ENCODE measurements around the gene CTF1.
"Not testable (repeated sequence)": the region's sequence is repeated elsewhere in the genome, so short reads cannot be mapped to it uniquely, and the experiment has no call there.

The CTF1 gene

DNA sequence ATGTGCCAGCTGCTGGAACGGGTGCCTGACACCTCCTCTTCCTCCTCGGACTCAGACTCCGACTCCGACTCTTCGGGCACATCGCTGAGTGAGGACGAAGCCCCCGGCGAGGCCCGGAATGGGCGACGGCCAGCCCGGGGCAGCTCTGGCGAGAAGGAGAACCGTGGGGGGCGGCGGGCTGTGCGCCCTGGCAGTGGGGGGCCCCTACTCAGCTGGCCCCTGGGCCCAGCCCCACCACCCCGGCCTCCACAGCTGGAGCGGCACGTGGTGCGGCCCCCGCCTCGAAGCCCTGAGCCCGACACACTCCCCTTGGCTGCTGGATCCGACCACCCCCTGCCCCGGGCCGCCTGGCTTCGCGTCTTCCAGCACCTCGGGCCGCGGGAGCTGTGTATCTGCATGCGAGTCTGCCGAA lies 33.8 kb downstream of the CTF1 start:
- DNase-seq (ENCODE audit: low read depth in 3 of 3): no peak

DNA sequence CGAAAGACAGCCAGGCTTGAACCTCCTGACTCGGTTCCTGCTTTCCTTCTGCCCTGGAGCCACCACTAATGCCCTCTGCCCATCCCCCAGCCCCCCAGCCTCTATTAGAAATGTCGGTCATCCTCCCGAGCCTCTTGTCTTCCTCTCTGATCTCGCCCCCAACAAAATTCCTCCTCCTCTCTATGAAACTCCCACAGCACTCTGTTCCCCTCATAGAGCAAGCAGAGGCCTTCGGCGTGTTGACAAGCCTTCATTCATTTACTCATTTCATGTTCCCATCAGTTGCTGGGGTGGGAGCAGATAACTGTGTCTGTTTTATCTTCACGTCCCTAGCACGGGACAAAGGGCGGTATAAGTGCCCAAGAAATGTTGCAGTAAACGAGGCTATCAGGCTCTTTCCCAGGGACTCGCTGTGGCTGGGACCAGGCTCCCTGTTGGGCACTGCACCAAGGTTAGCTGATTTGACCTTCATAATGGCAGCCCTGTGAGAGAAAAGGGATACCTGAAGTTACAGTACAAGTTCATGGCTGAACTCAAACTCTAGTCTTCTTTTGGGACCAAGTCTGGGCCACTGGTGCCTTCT lies 34.7 kb downstream of the CTF1 start:
- no peak for DNase-seq (ENCODE audit: low read depth in 3 of 3)

DNA sequence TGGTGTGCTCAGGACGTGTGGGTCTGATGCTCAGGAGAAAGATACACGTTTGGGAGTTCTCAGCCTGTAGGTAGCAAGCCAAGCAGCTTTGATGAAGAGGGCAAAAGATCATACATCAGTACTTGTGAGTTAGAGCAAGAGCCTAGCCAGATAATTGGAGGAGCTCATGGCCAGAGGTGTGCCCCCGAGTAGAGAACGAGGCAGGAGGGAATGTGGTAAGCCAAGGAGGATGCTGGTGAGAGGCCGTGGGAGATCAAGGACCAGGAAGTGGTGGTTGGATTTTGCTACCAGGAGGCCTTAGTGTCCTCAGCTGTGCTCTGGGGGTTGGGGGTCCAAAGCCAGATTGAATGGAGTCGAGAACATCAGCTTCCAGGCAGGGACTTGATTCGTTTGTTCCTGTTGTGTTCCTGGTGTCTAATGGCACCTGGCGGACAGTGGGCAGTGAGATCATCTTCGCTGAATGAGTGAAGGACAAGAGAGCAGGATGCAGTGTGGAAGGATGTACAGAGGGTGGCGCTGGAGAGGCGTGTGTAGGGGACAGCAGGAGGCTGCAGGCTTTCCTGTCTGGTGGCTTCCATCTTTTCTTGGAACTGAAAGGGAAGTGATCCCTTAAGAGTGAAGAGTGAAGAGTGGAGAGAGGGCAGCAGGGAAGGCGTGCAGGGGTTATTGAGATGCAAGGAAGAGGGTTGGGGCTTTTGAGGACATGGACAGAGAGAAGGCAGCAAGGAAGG lies 38.6 kb downstream of the CTF1 start:
- DNase-seq (ENCODE audit: low read depth in 3 of 3): no peak

DNA sequence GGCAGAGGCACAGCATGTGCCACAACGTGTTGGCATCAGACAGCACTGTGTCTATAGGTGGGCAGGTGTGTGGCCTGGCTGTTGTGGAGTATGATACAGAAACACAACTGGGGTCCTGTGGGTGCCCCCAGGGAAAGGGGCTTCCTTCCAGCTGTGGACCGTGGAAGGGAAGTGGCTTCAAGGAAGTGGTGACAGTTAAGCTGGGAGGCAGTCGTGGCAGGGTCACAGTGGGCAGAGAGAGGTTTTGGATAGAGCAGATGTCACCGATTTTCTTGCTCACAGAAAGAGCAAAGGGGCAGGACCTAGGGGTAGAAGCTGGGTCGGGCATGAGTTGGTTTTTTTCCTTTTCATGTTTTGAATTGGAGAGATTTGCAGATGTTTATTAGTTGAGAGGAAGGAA lies 41.3 kb downstream of the CTF1 start:
- no peak for DNase-seq (ENCODE audit: low read depth in 3 of 3)

DNA sequence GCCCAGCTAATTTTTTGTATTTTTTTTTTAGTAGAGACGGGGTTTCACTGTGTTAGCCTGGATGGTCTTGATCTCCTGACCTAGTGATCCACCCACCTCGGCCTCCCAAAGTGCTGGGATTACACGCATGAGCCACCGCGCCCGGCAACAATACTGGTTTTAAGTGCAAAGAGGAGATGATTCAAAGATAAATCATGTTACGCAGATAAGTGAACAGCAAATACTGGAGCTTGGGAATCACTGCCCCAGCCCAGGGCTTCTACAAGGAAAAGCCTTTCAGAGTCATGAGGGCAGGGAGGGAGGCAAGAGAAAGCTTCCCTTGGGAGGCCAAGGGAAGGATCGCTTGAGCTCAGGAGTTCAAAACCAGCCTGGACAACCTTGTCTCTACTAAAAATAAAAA lies 43.2 kb downstream of the CTF1 start:
- DNase-seq (ENCODE audit: low read depth in 3 of 3): not testable (repeated sequence)

DNA sequence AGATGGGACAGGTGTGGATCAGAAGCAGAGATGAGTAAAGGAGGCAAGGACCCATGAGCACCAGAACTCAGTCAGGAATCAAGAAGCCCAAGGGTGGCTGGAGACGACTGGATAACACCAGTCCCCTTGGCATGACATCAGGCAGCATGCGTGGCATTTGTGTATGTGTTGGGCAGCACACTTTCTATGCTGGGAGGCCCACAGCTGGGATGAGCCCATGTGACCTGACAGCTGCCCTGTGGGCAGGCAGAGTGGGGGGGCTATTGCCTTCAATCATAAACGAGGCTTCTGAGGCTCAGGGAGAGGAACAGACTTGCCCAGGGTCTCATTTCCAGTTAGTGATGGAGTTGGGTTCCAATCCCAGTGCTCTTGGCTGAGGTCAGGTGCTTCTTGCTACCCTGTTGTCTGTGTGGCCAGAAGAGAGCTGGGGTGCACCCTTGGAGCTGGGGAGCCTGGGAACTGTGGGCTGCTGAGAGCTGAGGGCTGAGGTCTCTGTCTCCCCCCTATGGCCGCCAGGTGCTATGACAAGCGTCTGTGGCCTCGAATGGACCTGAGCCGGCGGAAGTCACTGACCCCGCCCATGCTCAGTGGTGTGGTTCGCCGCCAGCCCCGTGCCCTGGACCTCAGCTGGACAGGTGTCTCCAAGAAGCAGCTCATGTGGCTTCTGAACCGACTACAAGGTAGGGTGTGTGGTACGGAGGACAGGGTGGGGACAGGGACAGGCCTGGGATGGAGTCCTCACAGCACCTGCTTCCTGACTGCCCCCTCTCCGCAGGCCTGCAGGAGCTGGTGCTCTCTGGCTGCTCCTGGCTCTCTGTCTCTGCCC lies 45.4 kb downstream of the CTF1 start:
- DNase-seq (ENCODE audit: low read depth in 3 of 3): peak in 1 of 3 experiments; percentile 62

DNA sequence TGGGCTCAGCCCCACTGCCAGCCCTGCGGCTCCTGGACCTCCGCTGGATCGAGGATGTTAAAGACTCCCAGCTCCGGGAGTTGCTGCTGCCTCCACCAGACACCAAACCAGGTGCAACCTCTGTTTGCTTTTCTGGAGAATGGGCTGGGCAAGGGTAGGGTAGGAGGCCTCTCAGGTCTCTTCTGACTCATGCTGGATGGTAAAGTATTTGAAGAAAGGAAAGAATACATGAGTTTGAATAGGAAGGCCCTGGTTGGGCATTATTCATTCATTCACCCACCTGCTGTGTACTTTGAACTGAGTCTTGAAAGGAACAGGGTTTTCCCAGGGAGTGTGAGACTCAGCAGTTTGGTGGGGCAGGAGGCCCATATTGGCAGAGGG lies 46.0 kb downstream of the CTF1 start:
- no peak for DNase-seq (ENCODE audit: low read depth in 3 of 3)

DNA sequence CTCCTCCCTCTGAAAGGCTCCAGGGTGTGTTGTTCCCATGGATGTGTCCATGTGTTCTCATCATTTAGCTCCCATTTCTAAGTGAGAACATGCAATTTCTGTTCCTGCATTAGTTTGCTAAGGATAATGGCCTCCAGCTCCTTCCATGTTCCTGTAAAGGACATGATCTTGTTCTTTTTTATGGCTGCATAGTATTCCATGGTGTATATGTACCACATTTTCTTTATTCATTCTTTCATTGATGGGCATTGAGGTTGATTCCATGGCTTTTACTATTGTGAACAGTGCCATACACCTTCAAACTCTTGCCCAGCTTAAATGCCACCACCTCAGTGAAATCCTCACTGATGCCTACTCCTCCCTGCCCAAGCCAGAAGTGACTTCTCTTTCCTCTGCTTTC lies 47.9 kb downstream of the CTF1 start:
- no peak for DNase-seq (ENCODE audit: low read depth in 3 of 3)

DNA sequence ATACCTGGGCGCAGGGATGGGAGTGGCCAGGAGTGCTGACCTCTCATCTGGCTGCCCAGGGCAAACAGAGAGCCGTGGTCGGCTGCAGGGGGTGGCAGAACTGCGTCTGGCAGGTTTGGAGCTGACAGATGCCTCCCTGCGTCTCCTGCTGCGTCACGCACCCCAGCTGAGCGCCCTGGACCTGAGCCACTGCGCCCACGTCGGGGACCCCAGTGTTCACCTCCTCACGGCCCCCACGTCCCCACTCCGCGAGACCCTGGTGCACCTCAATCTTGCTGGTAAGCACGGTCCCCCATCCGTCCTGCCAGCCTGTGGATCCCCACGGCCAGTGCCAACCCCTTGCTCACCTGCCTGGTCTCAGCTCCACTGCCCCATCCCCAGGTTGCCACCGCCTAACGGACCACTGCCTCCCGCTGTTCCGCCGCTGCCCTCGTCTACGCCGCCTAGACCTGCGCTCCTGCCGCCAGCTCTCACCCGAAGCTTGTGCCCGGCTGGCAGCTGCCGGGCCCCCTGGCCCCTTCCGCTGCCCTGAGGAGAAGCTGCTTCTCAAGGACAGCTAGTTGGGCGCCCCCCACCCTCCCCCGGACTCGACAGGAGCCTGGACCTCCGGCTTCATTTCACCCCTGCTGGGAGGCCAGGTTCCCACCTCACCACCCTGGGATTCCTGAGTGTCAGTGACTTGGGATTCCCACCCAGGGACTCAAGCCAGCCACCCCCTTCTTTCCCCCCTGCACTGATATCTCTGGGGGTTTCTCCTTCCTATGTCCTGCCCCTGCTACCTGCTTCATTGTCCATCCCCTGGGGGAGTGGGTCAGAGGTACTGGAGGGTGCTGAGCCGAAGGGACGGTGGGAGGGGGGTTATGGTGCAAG lies 50.5 kb downstream of the CTF1 start:
- DNase-seq (ENCODE audit: low read depth in 3 of 3): no peak

DNA sequence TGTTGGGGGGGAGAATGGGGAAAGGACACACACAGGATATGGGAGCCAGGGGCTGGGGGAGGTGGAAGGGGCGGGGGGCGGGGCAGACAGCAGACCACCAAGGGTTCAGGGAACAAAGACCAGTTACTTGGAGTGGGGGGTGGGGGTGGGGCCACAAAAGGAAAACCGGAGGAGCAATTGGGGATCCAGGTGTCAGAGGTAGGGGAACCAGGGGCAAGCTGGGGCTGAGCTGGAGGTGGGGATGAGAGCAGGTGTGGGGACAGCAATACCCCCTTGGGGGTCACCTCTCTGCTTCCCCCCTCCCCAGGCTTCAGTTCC lies 51.1 kb downstream of the CTF1 start:
- DNase-seq (ENCODE audit: low read depth in 3 of 3): no peak

DNA sequence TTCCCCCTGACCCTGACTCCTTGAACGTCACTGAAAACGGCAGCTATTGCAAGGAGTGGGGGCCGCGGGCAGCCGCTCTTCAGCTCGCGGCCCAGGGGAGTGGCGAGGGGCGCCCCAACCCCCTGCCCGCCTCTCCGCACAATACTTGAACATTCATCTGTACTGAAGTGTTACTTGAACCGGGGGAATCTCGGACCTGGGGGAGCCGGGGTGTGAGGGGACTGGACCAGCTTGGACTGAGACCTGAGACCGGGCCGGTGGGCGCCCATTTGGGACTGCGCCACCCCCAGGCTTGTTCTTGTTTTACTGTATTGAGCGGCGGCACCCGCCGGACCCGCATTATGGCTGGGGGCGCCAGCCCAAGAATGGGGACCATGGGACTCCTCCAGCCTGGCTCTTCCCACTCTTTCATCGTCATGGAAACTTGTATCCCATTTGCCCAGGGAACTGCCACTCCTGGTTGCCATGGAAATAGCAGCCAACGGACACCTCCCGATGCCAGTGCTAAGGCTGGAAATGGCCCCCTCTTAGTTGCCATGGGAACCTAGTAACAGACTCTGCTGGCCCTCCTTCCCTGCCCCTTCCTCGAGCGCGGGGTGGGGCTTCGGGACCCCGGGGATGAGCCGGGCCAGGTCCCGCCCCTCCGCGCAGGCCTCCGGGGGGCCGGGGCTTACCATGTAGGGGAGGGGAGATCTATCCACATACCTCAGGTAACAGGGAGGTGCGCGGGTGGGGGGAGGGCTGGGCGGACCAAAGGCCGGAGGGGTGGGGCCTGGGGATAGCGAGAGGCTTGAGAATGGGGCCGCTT lies 51.6 kb downstream of the CTF1 start:
- no peak for DNase-seq (ENCODE audit: low read depth in 3 of 3)

DNA sequence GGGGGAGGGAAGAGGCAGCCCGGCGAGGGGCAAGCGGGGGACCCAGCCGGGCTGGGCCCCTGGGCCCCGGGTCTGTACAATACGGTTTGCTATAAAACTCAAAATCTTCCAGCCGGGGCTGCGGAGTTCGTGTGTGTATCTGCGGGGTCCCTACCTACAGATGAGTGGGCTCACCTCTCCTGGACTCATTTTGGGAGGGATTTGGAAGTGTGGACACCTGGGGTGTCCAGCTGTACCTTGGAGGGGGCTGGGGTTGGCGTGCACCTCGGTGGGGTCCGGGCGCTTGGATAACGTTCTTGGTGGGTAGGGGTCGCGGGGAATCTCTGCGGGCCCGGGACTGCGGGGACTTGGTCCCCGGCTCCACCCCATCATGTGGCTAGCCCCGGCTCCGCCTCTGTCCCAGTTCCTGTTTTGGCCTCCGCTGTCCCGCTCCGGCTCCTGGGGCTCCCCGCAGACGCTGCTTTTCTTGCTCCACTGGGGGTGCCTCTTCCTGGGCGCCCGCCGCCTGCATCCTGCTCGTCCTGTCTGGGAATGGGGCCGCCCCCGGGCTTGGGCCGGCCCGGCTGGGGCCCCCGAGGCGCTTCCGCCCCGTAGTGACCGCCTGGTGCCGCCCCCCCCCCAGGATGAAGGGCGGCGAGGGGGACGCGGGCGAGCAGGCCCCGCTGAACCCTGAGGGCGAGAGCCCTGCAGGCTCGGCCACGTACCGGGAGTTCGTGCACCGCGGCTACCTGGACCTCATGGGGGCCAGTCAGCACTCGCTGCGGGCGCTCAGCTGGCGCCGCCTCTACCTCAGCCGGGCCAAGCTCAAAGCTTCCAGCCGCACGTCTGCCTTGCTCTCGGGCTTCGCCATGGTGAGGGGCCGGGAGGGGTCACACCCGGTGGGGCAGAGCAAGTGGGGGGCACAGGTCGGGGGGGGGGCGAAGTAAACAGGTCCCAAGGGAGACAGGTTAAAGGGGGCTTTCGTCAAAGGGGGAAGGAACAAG lies 52.5 kb downstream of the CTF1 start, which contains the start of gene ORAI3:
TSS of gene ORAI3 (plus strand) at position 402 of the 983 bp plus-strand sequence. CDS start at position 624, 222 bp downstream.
- peak in 1 of 3 experiments; percentile 52 for DNase-seq (ENCODE audit: low read depth in 3 of 3)

DNA sequence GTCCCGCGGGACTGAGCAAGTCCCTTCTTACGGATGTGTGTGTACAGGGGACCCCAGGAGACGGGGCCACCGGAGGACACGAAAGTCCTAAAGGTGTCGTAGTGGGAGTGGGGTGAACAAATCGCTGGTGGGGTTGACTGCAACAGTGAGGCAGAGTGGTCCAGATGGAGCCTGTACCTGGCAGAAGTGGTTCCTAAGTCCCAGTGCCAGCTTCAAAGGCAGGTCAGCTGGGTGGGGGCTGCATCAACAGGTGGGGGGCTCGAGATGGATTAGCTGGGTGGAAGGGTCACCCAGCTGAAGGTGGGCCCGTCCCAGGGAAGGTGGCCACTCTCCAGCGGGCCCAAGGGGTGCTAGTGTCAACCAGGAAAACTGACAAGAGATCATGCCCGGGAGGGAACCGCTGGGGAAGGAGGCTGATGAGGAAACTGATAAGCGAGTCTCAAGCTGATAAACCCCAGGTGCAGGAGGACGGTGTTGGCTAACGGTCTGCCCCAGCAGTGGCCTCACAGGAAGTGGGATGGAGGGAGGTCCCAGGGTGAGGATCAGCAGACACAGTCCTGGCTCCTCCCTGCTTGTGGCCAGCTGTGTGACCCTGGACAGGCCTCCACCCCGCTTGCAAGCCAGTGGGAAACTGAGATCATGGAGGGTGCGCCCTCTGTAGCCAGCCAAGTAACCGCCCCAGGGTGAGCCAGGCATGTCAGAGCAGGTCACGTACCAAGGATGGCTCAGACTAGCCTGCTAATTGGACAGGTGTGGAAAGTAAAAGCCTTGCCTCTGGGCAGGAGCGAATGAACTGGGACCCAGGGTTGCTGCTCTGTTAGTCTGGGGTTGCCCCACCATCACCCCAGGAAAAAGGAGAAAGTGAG lies 53.5 kb downstream of the CTF1 start:
- DNase-seq (ENCODE audit: low read depth in 3 of 3): peak in 1 of 3 experiments; percentile 43

DNA sequence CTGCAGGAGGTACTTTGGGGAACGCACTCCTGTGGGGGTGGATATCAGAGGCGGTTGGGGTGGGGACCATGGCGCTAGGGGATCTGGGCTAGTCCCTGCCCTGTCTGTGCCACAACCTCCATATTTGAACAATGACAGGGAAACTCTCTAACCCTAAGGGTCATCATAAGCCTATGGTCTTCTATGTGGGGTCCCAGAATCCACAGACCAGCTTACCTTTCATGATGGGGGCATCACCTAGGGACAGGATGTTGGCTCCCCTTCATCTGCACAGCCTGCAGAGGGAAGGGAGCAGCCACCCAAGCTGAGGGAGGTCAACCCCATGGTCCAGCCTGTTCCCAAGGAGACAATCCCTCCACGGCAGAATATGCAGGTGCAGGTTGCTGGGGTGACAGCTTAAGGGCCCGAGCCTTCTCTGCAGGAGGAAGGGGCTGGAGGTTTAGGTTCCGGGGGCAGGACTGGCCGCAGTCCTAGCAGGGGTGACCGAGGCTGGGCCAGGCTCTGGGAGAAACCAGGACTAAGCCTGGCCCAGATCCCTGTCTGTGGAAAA lies 54.2 kb downstream of the CTF1 start:
- DNase-seq (ENCODE audit: low read depth in 3 of 3): no peak

DNA sequence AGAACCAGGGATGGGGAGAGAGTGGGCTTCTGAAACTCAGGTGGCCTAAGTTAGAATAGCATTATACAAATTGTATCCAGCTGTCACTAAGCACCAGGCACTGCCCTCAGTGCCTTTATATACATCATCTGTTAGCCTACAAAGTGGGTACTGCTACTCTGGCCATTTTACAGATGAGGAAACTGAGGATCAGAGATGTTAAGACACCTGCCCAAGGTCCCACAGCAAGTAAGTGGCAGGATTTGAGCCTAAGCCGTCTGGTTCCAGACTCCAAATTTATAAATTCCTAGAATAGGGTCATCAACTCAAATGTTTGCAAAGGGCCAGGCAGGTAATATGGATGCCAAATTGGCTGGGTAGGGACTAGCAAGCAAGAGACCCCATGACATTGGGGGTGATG lies 54.8 kb downstream of the CTF1 start:
- DNase-seq (ENCODE audit: low read depth in 3 of 3): no peak

DNA sequence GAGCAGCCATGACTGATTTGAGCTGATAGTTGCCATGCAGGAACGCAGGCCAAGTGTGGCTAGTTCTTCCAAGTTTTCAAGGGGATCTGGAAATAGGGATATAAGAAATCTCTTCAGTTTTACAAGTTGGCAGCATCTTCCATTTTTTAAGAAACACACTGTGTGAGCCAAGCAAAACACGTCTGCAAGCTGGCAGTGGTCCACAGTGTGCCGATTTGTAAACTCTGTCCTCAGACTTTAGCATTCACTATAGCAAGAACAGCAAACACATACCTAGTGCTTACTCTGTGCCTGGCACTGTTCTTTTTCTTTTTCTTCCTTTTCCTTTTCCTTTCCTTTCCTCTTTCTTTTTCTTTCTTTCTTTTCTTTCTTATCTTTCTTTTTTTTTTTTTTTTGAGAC lies 55.3 kb downstream of the CTF1 start:
- no peak for DNase-seq (ENCODE audit: low read depth in 3 of 3)

DNA sequence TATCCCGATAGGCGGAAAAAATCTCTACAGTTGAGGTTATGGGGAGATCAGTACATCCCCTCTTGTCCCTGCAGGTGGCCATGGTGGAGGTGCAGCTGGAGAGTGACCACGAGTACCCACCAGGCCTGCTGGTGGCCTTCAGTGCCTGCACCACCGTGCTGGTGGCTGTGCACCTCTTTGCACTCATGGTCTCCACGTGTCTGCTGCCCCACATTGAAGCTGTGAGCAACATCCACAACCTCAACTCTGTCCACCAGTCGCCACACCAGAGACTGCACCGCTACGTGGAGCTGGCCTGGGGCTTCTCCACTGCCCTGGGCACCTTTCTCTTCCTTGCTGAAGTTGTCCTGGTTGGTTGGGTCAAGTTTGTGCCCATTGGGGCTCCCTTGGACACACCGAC lies 56.7 kb downstream of the CTF1 start:
- DNase-seq (ENCODE audit: low read depth in 3 of 3): no peak

Measured in stimulated activated CD4-positive, alpha-beta T cell treated with anti-CD3 and anti-CD28 coated beads, TNF-alpha, amount 100 ng/mL, for 24 hours (primary cell).